Natural killer cell (primary cell): Measurements from ENCODE around the gene LRIG1. TPM values are rescaled to one million over a fixed set of nuclear protein-coding genes. Genes with fewer than 3 reads are reported as not detected.
"Not testable (repeated sequence)": the region's sequence is repeated elsewhere in the genome, so short reads cannot be mapped to it uniquely, and the experiment has no call there.

Experiments
- ATAC-seq, 3 donors: fragments of 150-1000 bp in 2 of 3; fragments of 200-7000 bp in 1 of 3; cut with Tn5 transposase; 1 replicate in 1 of 3; 2 replicates in 2 of 3; pipeline ENCODE4 v1.10.0; 2021; ENCODE audit warnings: mild to moderate bottlenecking in 2 of 3, moderate library complexity in 2 of 3
- DNase-seq, 2 donors: peaks; one replicate each; pipeline versions ENCODE4 v3.0.0 to v3.0.0-alpha.2; 2013 to 2021; ENCODE audit warnings: mixed read lengths in 1 of 2
- H3K27ac ChIP-seq: one replicate; pipeline ENCODE4 v1.5.1; 2013; ENCODE audit warnings: mild to moderate bottlenecking, low read length
- H3K27me3 ChIP-seq: one replicate; pipeline ENCODE4 v1.6.1; 2013; ENCODE audit warnings: low read length; ENCODE audit not compliant: control insufficient read depth, insufficient read depth
- H3K36me3 ChIP-seq: one replicate; pipeline ENCODE4 v1.6.1; 2013; ENCODE audit warnings: low read length; ENCODE audit not compliant: control insufficient read depth, insufficient read depth
- H3K4me1 ChIP-seq: one replicate; pipeline ENCODE4 v1.6.1; 2013; ENCODE audit warnings: low read length; ENCODE audit not compliant: control insufficient read depth, insufficient read depth
- H3K4me3 ChIP-seq: one replicate; pipeline ENCODE4 v1.5.1; 2013; ENCODE audit warnings: low read length
- H3K9me3 ChIP-seq: one replicate; pipeline ENCODE4 v1.6.1; 2013; ENCODE audit warnings: low read length; ENCODE audit not compliant: control insufficient read depth, insufficient read depth
- H3K27ac Mint-ChIP-seq, 2 donors: one replicate each; pipeline ENCODE4 v1.8.0; 2022; ENCODE audit warnings: mild to moderate bottlenecking in 2 of 2, mixed read lengths in 2 of 2, moderate library complexity in 1 of 2
- H3K27me3 Mint-ChIP-seq, 2 donors: one replicate each; pipeline ENCODE4 v1.8.0; 2022; ENCODE audit warnings: low read depth in 2 of 2, mixed read lengths in 2 of 2
- H3K36me3 Mint-ChIP-seq: one replicate; pipeline ENCODE4 v1.8.0; 2022; ENCODE audit warnings: mixed read lengths
- H3K4me1 Mint-ChIP-seq, 2 donors: one replicate each; pipeline ENCODE4 v1.8.0; 2022; ENCODE audit warnings: mixed read lengths in 2 of 2
- H3K4me3 Mint-ChIP-seq: one replicate; pipeline ENCODE4 v1.8.0; 2022; ENCODE audit warnings: mild to moderate bottlenecking, moderate library complexity, mixed read lengths
- H3K9me3 Mint-ChIP-seq, 2 donors: one replicate each; pipeline ENCODE4 v1.8.0; 2022; ENCODE audit warnings: mixed read lengths in 2 of 2
- CTCF ChIP-seq: fragments of 200-600 bp; IDR thresholded peaks from one replicate; pipeline ENCODE4 v1.8.0; 2022; ENCODE audit warnings: antibody characterized with exemption
- WGBS: methylation state at CpG from one replicate; pipeline ENCODE4 v1.1.7; 2013; ENCODE audit warnings: missing lambda C conversion rate; ENCODE audit not compliant: insufficient coverage; 5-methylcytosine and 5-hydroxymethylcytosine counted together
- intact Hi-C: fragments of 100-400 bp; cut with micrococcal nuclease; formaldehyde crosslinking; loops from one replicate; pipeline ENCODE4 v1.14.2; 2022
- total RNA-seq, 4 donors: library from RNA; stranded (reverse); fragments of 120-200 nt in 1 of 4; gene quantifications; one replicate each; pipeline versions ENCODE4 v1.2.3 to v1.2.4, GENCODE V29; 2013 to 2022

LRIG1 gene
- total RNA-seq, 3 donors from 2014 or later (not counting 1 experiment from before 2014, with no cell fraction given): 5.5 to 10.6 (median 8.5) TPM

- Histone ChIP-seq H3K4me3 (no peak overlapping the region), H3K36me3 (no peaks in the 10 kb centered on the region), H3K4me1 (no peaks in the 10 kb centered on the region), H3K9me3 (peaks cover 8% of the 10 kb centered on the region), H3K27ac (no peak overlapping the region), H3K27me3 (no peaks in the 10 kb centered on the region)
- H3K36me3 Mint-ChIP-seq: peaks cover 6% of the 10 kb centered on the region
- ATAC-seq: no peak
- intact Hi-C loops: no loop called here
- no peak overlapping the region for H3K4me3 Mint-ChIP-seq
- 41% methylated on average over 1 of the region's 1 CpG for WGBS
- no peaks in the 10 kb centered on the region for H3K4me1 Mint-ChIP-seq
- H3K27ac Mint-ChIP-seq: no peak overlapping the region
- no peak for DNase-seq
- no peak for TF ChIP-seq CTCF
- peaks cover 0 to under 1% of the 10 kb centered on the region in 2 donors for H3K9me3 Mint-ChIP-seq
- no peaks in the 10 kb centered on the region for H3K27me3 Mint-ChIP-seq
Observed at GRCh38 chr3:66426135-66426534, 74.7 kb downstream of the LRIG1 start.

GRCh38 chr3:66425576-66426114 lies 75.2 kb downstream of the LRIG1 start:
- intact Hi-C loops: no loop called here
- 92% methylated on average over 7 of the region's 7 CpGs for WGBS
- Histone ChIP-seq H3K36me3 (no peaks in the 10 kb centered on the region), H3K9me3 (peaks cover 13% of the 10 kb centered on the region), H3K27ac (no peak overlapping the region), H3K4me3 (no peak overlapping the region), H3K27me3 (no peaks in the 10 kb centered on the region), H3K4me1 (no peaks in the 10 kb centered on the region)
- Mint-ChIP-seq H3K9me3 (peaks cover 0 to 2% of the 10 kb centered on the region in 2 donors), H3K27me3 (no peaks in the 10 kb centered on the region), H3K4me3 (no peak overlapping the region), H3K4me1 (peaks cover under 1 to 1% of the 10 kb centered on the region in 2 donors), H3K27ac (no peak overlapping the region), H3K36me3 (peaks cover 6% of the 10 kb centered on the region)
- DNase-seq (no peak), ATAC-seq (no peak)
- no peak for TF ChIP-seq CTCF

GRCh38 chr3:66425032-66425431 lies 75.8 kb downstream of the LRIG1 start:
- Mint-ChIP-seq H3K36me3 (peaks cover 6% of the 10 kb centered on the region), H3K27ac (no peak overlapping the region), H3K4me3 (no peak overlapping the region), H3K27me3 (no peaks in the 10 kb centered on the region), H3K9me3 (peaks cover 0 to 2% of the 10 kb centered on the region in 2 donors), H3K4me1 (peaks cover 7% of the 10 kb centered on the region in 2 donors)
- TF ChIP-seq CTCF: no peak
- Histone ChIP-seq H3K9me3 (peaks cover 13% of the 10 kb centered on the region), H3K27me3 (no peaks in the 10 kb centered on the region), H3K27ac (no peak overlapping the region), H3K4me1 (no peaks in the 10 kb centered on the region), H3K36me3 (no peaks in the 10 kb centered on the region), H3K4me3 (no peak overlapping the region)
- intact Hi-C loops: no loop called here
- WGBS: 93% methylated on average over 5 of the region's 5 CpGs
- no peak for ATAC-seq
- DNase-seq: no peak

- intact Hi-C loops: no loop called here
- H3K36me3 ChIP-seq: no peaks in the 10 kb centered on the region
- Mint-ChIP-seq H3K4me1 (peaks cover 12 to 17% of the 10 kb centered on the region in 2 donors), H3K4me3 (no peak overlapping the region), H3K27me3 (no peaks in the 10 kb centered on the region), H3K36me3 (peaks cover 6% of the 10 kb centered on the region), H3K9me3 (peaks cover 0 to 2% of the 10 kb centered on the region in 2 donors), H3K27ac (no peak overlapping the region)
- ATAC-seq: no peak
- no peak for TF ChIP-seq CTCF
- 74% methylated on average over 3 of the region's 3 CpGs for WGBS
- peaks cover 13% of the 10 kb centered on the region for H3K9me3 ChIP-seq
- H3K4me1 ChIP-seq: no peaks in the 10 kb centered on the region
- H3K4me3 ChIP-seq: no peak overlapping the region
- H3K27me3 ChIP-seq: no peaks in the 10 kb centered on the region
- no peak for DNase-seq
- H3K27ac ChIP-seq: no peak overlapping the region
Observed at GRCh38 chr3:66423791-66424190, 77.0 kb downstream of the LRIG1 start.

- WGBS: 95% methylated on average over 3 of the region's 3 CpGs
- H3K9me3 Mint-ChIP-seq, H3K4me3 Mint-ChIP-seq, ATAC-seq, DNase-seq, H3K36me3 Mint-ChIP-seq, H3K4me3 ChIP-seq, H3K27ac ChIP-seq, H3K27ac Mint-ChIP-seq, H3K27me3 ChIP-seq, intact Hi-C loops, H3K27me3 Mint-ChIP-seq, H3K4me1 ChIP-seq, H3K36me3 ChIP-seq: not testable (repeated sequence)
- H3K4me1 Mint-ChIP-seq: peaks cover 17 to 18% of the 10 kb centered on the region in 2 donors
- peaks cover 13% of the 10 kb centered on the region for H3K9me3 ChIP-seq
Observed at GRCh38 chr3:66421893-66422292, 78.9 kb downstream of the LRIG1 start.
